GM23248 (cell line): ENCODE measurements around the gene CFTR.

Experiments used
- EZH2 ChIP-seq: fragments of 200-600 bp; sonication (generic); IDR thresholded peaks from 2 replicates; pipeline ENCODE4 v1.6.1; 2018; ENCODE audit warnings: antibody characterized with exemption, mild to moderate bottlenecking; ENCODE audit not compliant: insufficient read depth, poor library complexity, severe bottlenecking
- EZH2phosphoT487 ChIP-seq: fragments of 200-600 bp; sonication (generic); IDR thresholded peaks from 2 replicates; pipeline ENCODE4 v1.6.1; 2018; ENCODE audit warnings: antibody characterized with exemption, moderate library complexity, mild to moderate bottlenecking, low read depth; ENCODE audit not compliant: insufficient read depth

DNA sequence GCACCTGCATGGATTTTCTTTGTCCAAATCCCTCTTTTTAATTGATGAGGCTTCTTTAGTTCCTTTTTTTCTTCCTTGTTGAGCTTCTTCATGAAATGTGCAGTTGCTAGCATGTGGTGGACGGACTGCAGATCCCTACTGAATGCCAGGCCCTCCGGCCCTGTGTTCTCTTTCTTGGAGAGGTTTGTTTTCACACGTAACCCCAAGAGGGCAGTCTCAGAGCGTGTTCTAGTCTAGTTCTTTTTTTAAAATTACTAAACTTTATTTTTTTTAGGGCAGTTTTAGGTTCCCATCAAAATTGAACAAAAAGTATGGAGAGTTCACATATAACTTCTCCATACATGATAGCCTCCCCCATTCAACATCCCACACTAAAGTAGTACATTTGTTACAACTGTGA is 190.0 kb downstream of the CFTR start:
- TF ChIP-seq EZH2 (no peak), EZH2phosphoT487 (no peak)
